Measurements from ENCODE around the gene BCL2L13. TPM values are rescaled to one million over a fixed set of nuclear protein-coding genes. Genes with fewer than 3 reads are reported as not detected.

The BCL2L13 gene
- polyA plus RNA-seq, 3 donors, result 20.2 to 67.8 (median 53.0) TPM

DNA sequence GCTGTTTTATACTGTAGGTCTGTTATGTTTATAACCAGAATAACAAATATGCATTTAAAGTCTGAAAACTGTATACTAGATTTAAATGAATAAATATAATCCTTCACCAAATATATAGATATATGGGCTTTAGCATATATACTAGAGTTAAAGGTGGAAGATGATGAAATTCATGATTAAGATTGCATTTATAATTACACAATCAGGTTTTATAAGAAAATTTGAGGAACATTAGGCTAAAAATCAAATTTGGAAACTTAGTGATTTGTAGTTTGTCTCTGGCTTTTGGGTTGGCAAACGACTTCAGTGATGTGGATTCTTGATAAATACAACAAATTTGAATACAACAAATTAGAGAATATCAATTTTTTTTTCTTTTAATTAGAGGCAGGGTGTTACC, 10.0 kb downstream of the BCL2L13 start:
- peaks cover 7 to 26% of the 10 kb centered on the region in 2 donors for H3K36me3 Mint-ChIP-seq
- no peak overlapping the region for H3K4me3 Mint-ChIP-seq
- no peaks in the 10 kb centered on the region for H3K9me3 ChIP-seq (replicated peaks in 1 of 2; ENCODE audit: control insufficient read depth in 1 of 2, insufficient read depth in 1 of 2, low read length in 2 of 2)
- peaks cover 91% of the 10 kb centered on the region for H3K79me2 ChIP-seq (ENCODE audit: insufficient read depth, low read length)
- H3K27me3 Mint-ChIP-seq (ENCODE audit: low read depth in 3 of 3), result no peaks in the 10 kb centered on the region
- peaks cover 22 to 42% of the 10 kb centered on the region in 2 donors for H3K4me1 ChIP-seq (ENCODE audit: control insufficient read depth in 1 of 2, insufficient read depth in 2 of 2, low read length in 2 of 2)
- H3K4me2 ChIP-seq (replicated peaks; ENCODE audit: extremely low read depth, low read length, poor library complexity, severe bottlenecking), result no peak overlapping the region
- intact Hi-C loops (cut with micrococcal nuclease), result no loop called here
- no CpG with 5 or more reads among the region's 1 CpG for WGBS (ENCODE audit: insufficient coverage)
- H3K27me3 ChIP-seq (ENCODE audit: control insufficient read depth in 2 of 2, insufficient read depth in 2 of 2, low read length in 2 of 2), result no peaks in the 10 kb centered on the region
- peak overlapping the region in 1 of 3 experiments; percentile 2 for H3K4me3 ChIP-seq (replicated peaks in 1 of 3; ENCODE audit: low read depth in 2 of 3, low read length in 3 of 3)
- TF ChIP-seq, protein P1, sequence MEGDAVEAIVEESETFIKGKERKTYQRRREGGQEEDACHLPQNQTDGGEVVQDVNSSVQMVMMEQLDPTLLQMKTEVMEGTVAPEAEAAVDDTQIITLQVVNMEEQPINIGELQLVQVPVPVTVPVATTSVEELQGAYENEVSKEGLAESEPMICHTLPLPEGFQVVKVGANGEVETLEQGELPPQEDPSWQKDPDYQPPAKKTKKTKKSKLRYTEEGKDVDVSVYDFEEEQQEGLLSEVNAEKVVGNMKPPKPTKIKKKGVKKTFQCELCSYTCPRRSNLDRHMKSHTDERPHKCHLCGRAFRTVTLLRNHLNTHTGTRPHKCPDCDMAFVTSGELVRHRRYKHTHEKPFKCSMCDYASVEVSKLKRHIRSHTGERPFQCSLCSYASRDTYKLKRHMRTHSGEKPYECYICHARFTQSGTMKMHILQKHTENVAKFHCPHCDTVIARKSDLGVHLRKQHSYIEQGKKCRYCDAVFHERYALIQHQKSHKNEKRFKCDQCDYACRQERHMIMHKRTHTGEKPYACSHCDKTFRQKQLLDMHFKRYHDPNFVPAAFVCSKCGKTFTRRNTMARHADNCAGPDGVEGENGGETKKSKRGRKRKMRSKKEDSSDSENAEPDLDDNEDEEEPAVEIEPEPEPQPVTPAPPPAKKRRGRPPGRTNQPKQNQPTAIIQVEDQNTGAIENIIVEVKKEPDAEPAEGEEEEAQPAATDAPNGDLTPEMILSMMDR (IDR thresholded peaks at IDR 0.05), result no peak
- peak in 2 of 3 donors; percentile 67 to 79 for DNase-seq
- H3K9ac ChIP-seq (ENCODE audit: insufficient read depth, low read length, poor library complexity, severe bottlenecking), result no peak overlapping the region
- H3K27ac Mint-ChIP-seq, result peak overlapping the region; percentile 82 to 99 (median 96)
- H3K36me3 ChIP-seq (replicated peaks in 1 of 2; ENCODE audit: control insufficient read depth in 1 of 2, insufficient read depth in 2 of 2, low read length in 2 of 2), result no peaks in the 10 kb centered on the region
- H3K27ac ChIP-seq (ENCODE audit: low read depth in 1 of 2, low read length in 2 of 2), result peak overlapping the region; percentile 72 to 91
- peaks cover 51% of the 10 kb centered on the region for H3K4me1 Mint-ChIP-seq
- peak overlapping the region; percentile 23 for H2AFZ ChIP-seq (ENCODE audit: insufficient read depth, low read depth, low read length, poor library complexity, severe bottlenecking)
- no peaks in the 10 kb centered on the region for H4K20me1 ChIP-seq (ENCODE audit: insufficient read depth, low read length)
- no peaks in the 10 kb centered on the region for H3K9me3 Mint-ChIP-seq

DNA sequence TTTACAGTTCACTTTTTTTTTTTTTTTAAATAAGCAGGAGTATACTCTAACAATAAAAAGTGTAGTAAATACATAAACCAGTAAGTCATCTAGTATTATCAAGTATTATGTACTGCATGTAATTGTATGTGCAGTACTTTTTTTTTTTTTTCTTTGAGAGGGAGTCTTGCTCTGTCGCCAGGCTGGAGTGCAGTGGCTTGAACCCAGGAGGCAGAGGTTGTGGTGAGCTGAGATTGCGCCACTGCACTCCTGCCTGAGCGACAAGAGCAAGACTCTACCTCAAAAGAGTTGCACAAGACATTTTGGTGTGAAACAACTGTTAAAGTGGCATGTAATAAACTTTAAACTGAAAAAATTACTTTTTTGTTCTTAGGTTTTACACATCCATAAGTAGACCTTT, 16.7 kb downstream of the BCL2L13 start:
- peaks cover 23 to 52% of the 10 kb centered on the region in 2 donors for H3K36me3 Mint-ChIP-seq
- H3K4me1 ChIP-seq (ENCODE audit: control insufficient read depth in 1 of 2, insufficient read depth in 2 of 2, low read length in 2 of 2), result peaks cover 14 to 28% of the 10 kb centered on the region in 2 donors
- no peaks in the 10 kb centered on the region for H3K9me3 Mint-ChIP-seq
- intact Hi-C loops (cut with micrococcal nuclease), result no loop called here
- TF ChIP-seq, protein P1 (IDR thresholded peaks at IDR 0.05), result no peak
- H3K27ac ChIP-seq (ENCODE audit: low read depth in 1 of 2, low read length in 2 of 2), result peak overlapping the region; percentile 64 to 77
- H3K27ac Mint-ChIP-seq, result peak overlapping the region; percentile 76 to 88 (median 85)
- peaks cover 71% of the 10 kb centered on the region for H3K79me2 ChIP-seq (ENCODE audit: insufficient read depth, low read length)
- no peak overlapping the region for H3K4me3 ChIP-seq (replicated peaks in 1 of 3; ENCODE audit: low read depth in 2 of 3, low read length in 3 of 3)
- no peaks in the 10 kb centered on the region for H3K9me3 ChIP-seq (replicated peaks in 1 of 2; ENCODE audit: control insufficient read depth in 1 of 2, insufficient read depth in 1 of 2, low read length in 2 of 2)
- H3K4me1 Mint-ChIP-seq, result peaks cover 35% of the 10 kb centered on the region
- peak overlapping the region; percentile 28 for H3K4me2 ChIP-seq (replicated peaks; ENCODE audit: extremely low read depth, low read length, poor library complexity, severe bottlenecking)
- no peaks in the 10 kb centered on the region for H4K20me1 ChIP-seq (ENCODE audit: insufficient read depth, low read length)
- H3K4me3 Mint-ChIP-seq, result no peak overlapping the region
- no peak overlapping the region for H2AFZ ChIP-seq (ENCODE audit: insufficient read depth, low read depth, low read length, poor library complexity, severe bottlenecking)
- peak overlapping the region; percentile 27 for H3K9ac ChIP-seq (ENCODE audit: insufficient read depth, low read length, poor library complexity, severe bottlenecking)
- no peaks in the 10 kb centered on the region for H3K27me3 ChIP-seq (ENCODE audit: control insufficient read depth in 2 of 2, insufficient read depth in 2 of 2, low read length in 2 of 2)
- 0% methylated on average over 1 of the region's 3 CpGs for WGBS (ENCODE audit: insufficient coverage)
- H3K27me3 Mint-ChIP-seq (ENCODE audit: low read depth in 3 of 3), result no peaks in the 10 kb centered on the region
- peak in 2 of 3 donors; percentile 49 to 62 for DNase-seq
- peaks cover 23 to 27% of the 10 kb centered on the region in 2 donors for H3K36me3 ChIP-seq (replicated peaks in 1 of 2; ENCODE audit: control insufficient read depth in 1 of 2, insufficient read depth in 2 of 2, low read length in 2 of 2)

Measured in CD14-positive monocyte (primary cell).